ENCODE results near the gene HSPA9.
"Not testable (repeated sequence)": the region's sequence is repeated elsewhere in the genome, so short reads cannot be mapped to it uniquely, and the experiment has no call there.

HSPA9 gene

DNA sequence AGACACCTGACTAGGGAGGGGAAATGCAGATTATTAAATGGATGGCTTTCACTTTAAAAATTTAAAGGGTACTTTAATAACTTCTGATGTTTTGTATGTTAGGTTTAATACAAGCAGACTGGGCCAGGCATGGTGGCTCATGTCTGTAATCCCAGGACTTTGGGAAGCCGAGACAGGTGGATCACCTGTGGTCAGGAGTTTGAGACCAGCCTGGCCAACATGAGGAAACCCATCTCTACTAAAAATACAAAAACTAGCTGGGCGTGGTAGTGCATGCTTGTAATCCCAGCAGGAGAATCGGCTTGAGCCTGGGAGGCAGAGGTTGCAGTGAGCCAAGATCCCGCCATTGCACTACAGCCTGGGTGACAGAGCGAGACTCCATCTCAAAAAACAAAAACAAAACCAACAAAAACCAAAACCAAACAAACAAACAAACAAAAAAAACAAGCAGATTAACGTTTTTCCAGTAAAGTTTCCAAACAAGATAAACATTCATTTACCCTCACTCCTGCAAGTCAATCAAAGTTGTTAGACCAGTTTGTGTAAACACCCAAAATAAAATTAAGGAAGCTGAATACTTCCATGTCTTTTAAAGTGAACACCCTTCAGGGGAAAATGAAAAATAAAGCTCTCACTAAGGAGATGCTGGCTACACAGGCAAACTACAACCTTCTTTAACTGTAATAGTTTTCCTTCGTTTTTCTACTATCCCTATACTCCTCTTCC, 46.3 kb downstream of the HSPA9 start:
- no peak for DNase-seq

DNA sequence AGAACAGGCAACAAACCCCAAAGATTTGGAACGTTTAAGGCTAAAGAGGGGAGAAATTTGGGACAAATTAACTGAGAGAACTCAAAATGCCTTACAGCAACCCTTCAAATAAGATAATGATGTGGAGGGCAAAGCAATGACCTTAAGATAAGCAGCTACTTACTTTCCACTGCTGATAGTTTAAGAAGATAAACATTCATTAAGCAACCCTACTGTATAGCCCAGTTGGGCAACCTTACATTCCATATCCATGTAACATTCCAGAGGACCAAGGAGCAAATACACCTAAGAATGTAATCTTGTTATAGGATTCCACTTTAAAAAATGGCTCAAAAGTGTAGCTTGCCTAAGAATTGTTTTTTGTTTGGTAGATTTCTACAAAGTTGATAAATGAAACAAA, 47.0 kb downstream of the HSPA9 start:
- DNase-seq: no peak

DNA sequence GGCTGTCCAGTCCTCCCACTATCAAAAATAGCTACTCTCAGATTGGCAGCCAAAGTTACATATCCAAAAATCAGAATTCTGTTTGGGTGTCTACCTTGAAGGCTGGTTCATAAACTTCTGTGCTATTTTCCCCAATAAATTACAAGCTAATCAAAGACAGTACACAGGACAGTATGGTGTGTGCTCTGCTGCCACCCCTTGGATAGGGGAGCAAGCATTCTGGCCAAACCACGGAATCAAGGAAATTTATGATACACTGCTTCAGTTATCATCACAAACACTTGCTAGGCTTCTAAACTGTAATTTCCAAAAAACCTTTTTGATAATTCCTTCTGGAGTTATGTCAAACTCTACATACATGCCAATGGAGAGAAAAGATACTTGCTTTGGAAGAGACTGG, 48.0 kb downstream of the HSPA9 start:
- no peak for DNase-seq

DNA sequence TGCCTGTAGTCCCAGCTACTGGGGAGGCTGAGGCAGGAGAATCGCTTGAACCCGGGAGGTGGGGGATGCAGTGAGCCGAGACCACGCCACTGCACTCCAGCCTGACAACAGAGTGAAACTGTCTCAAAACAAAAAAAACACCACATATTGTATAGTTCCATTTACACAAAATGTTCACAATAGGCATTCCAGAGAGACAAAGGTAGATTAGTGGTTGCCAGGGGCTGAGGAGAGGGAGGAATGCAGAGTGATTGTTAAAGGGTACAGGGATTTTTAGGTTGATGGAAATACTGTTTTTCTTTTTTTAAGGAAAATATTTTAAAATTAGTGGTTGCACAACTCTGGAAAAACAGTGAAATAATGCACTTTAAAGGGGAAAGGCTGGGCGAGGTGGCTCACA, 51.8 kb downstream of the HSPA9 start:
- no peak for DNase-seq

DNA sequence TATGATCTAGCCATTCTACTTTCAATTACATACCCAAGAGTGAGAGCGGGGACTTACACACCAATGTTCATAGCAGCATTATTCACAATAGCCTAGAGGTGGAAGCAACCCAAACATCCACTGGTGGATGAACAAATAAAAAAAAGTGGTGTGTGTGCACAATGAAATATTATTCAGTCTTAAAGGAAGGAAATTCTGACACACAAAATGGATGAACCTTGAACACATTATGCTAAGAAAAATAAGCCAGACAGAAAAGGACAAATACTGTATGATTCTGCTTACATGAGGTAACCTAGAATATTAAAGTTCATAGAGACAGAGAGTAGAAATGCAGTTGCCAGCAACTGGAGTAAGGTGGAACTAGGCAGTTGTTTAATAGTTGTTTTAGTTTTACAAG, 54.2 kb downstream of the HSPA9 start:
- DNase-seq: no peak

DNA sequence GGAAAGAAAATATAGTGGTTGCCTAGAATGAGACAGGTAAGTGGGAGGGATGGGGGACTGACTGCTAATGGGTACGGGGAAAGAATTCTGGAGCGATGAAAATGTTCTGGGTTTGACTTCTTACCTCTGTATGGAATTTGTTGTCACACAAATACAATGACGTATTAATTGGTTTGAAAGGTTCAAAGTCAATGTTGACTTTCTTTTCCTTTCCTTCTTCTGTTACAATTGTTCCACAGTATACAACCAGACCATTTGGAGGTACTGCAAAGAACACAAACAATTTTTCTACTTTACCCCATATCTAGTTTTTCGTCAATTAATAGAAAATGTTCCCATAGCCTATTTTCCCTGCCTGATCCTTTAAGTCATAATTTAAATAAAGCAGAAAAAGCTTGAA, 57.8 kb downstream of the HSPA9 start:
- DNase-seq: no peak

DNA sequence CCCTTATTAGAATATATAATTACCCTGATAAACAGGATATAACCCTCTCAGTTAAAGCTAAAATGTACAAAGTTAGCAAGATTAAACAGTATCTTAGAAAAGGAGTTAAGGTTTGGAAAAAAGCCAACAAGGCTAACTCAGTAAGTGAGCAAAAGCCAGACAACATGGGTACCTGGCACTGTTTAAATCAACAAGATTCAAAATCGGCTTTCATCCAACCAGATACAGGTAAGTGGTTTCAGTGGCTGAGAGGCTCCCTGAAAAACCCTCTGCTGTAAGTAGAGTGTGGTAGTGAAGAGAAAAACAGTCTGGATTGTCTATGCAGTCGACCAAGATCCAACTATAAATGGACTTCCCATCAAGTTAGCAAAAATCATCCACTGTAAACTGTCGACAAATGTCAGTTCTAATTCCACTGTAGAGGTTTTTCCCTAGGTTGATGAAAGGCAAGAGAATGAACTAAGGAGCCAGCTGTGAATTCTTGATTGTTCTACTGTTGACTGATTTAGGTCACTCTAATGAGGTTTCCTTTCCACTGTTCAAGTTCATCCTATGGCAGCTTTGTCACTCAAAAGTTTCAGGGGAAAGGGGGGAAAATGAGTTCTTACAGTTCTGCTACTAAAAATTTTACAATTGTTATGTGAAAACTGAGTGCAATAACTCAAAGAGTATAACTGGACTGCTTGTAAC, 59.5 kb downstream of the HSPA9 start:
- DNase-seq: no peak

DNA sequence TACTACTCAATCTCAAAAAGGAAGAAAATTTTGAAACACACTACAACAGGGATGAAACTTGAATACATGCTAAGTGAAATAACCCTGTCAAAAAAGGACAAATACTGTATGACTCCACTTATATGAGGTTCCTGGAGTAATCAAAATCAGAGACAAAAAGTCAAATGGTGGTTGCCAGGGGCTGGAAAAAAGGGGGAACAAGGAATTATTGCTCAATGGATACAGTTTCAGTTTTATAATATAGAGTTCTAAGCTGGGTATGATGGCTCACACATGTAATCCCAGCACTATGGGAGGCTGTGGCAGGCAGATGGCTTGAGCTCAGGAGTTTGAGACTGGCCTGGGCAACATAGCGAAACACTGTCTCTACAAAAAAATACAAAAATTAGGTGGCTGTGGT, 61.2 kb downstream of the HSPA9 start:
- DNase-seq: no peak

DNA sequence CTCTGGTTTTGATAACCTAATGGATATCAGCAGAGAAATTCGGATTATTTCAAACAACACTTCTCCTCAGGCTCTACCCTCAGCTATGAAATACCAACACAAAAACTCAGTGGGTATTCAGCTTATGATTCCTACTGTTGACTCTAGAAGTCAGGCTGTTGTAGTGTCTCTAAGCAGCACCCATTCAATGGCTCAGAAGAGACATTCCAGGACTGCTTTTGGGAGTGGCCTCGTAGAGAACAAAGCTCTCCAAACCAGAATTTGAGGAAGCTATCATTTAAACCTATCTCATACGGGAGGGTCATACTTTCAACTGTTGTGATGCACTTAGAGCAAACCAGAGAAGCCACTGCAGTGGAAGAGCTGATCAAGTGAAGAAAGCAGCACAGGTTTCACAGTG, 66.2 kb downstream of the HSPA9 start:
- DNase-seq: no peak

DNA sequence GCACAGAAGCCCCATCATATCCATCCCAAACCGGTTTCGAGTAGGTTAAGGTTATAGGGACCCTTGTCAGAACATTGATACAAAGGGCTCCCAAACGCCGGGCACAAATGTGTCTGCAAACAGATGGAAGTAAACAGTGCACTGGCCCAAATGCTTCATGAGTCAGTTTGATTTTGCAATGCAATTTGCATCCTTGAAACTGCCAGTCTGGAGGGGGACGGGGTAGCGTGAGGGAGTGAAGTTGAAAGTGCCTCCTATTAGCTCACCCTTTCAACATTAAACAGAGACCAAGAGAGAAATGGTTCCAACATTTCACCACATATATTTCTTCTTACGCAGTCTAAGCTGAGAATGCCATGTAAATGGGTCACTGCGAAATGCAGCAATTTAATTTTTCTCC, 67.7 kb downstream of the HSPA9 start:
- DNase-seq: not testable (repeated sequence)

DNA sequence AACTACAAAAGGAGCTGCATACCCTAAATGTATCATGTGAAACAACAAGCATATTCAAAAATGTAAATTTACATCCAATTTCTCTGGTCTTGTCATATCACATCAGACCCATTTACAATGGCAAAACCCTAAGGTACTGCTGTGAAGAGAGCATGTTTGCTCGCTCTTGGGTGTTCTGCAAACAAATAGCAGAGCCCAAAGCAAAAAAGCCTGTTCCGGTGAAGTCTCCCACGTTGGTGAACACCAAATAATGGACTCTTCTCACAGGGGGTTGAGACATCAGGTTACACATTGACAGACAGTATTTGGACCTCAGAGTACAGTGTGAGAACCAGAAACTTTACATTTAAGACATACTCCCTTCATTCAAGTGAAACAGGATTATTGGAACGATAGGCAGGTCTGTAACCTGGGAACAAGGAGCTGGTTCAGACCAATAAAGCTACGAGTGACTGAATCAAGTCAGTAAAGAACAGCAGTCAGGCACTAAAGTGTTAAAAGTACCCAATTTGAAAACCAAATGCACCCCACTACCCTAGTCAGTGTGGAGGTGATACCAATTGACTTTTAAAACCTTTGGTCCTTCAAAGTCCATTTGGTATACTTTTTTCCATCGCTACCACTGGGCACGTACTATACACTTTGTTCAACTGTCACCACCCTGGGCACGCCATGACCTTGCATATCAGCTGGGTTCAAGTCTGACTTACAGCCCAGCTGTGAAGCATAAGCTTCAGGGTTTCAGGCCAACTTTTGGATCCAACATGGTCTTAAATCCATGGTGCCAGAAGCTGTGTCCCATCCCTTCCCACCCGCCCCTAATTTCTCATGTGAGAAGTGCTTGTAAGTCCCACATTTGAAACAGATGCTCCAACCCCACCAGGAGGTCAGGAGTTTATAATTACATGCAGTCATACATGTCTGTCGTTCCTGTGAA, 68.6 kb downstream of the HSPA9 start:
- DNase-seq: no peak

DNA sequence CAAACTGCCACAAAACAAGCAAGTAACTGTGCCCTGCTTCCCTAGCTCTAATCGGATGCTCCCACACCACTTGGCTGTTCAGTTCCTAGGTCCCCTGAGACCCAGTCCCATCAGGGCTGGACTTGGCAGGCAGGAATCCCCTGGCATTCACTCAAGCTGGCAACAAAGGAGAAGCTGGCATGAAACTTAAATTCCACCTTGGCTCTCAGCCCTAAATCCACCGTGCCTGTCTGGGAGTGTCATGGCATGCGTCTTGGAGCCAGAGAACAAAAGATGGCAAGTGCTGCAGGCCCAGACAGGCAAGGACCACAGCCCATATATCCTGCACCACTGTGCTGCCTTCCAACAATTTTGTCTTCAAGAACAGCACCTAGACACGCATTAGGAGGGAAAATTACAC, 70.4 kb downstream of the HSPA9 start:
- no peak for DNase-seq

All from NCI-H524 (cell line).